A549 (cell line): ENCODE results near the gene TCL1A.

Source experiments
- BHLHE40 ChIP-seq: IDR thresholded peaks from 2 replicates; pipeline ENCODE4 v1.6.1; 2012; ENCODE audit warnings: low read depth, low read length, inconsistent platforms
- CEBPB ChIP-seq, 2 experiments: fragments of >200 bp in 1 of 2; sonication (Bioruptor Twin) in 1 of 2; formaldehyde crosslinking in 1 of 2; IDR thresholded peaks; 2 replicates each; pipeline ENCODE4 v1.6.1; 2012 to 2016
- CHD2 ChIP-seq: fragments of 150-350 bp; IDR thresholded peaks from 2 replicates; pipeline ENCODE4 v1.6.1; 2014; ENCODE audit warnings: low read length; ENCODE audit not compliant: partially characterized antibody
- HDAC2 ChIP-seq: fragments of 200-600 bp; sonication (generic); IDR thresholded peaks from 2 replicates; pipeline ENCODE4 v1.6.1; 2016
- JUNB ChIP-seq: fragments of >200 bp; sonication (Bioruptor Twin); formaldehyde crosslinking; IDR thresholded peaks from 2 replicates; pipeline ENCODE4 v1.6.1; 2016
- KDM1A ChIP-seq: fragments of 200-600 bp; sonication (generic); IDR thresholded peaks from 2 replicates; pipeline ENCODE4 v1.6.1; 2016; ENCODE audit warnings: low read depth, mild to moderate bottlenecking
- KDM5A ChIP-seq: fragments of 200-600 bp; sonication (generic); IDR thresholded peaks from 2 replicates; pipeline ENCODE4 v1.6.1; 2016; ENCODE audit warnings: antibody characterized with exemption, mild to moderate bottlenecking
- POLR2A ChIP-seq: IDR thresholded peaks from 2 replicates; pipeline ENCODE4 v1.6.1; 2012; ENCODE audit warnings: mild to moderate bottlenecking, low read length
- TF ChIP-seq, protein P1 (sequence below): fragments of >200 bp; sonication (Bioruptor Twin); formaldehyde crosslinking; IDR thresholded peaks from 3 replicates; pipeline ENCODE4 v1.6.1; 2016
- TF ChIP-seq, protein P2 (sequence below): fragments of 150-350 bp; IDR thresholded peaks from 2 replicates; pipeline ENCODE4 v1.6.1; 2014; ENCODE audit warnings: low read depth, mild to moderate bottlenecking, low read length
- TF ChIP-seq, protein P3 (sequence below): fragments of >200 bp; sonication (Bioruptor Twin); formaldehyde crosslinking; IDR thresholded peaks from 3 replicates; pipeline ENCODE4 v1.5.1; 2016
- TF ChIP-seq, protein P4 (sequence below): fragments of 450-650 bp; IDR thresholded peaks from 2 replicates; pipeline ENCODE4 v1.6.1; 2014; ENCODE audit warnings: antibody characterized with exemption
- TF ChIP-seq, protein P5 (sequence below): fragments of 200-600 bp; sonication (generic); IDR thresholded peaks from 2 replicates; pipeline ENCODE4 v1.6.1; 2016; ENCODE audit warnings: antibody characterized with exemption, mild to moderate bottlenecking, moderate library complexity
- TF ChIP-seq, protein P6 (sequence below): IDR thresholded peaks from 2 replicates; pipeline ENCODE4 v1.6.1; 2012

DNA sequence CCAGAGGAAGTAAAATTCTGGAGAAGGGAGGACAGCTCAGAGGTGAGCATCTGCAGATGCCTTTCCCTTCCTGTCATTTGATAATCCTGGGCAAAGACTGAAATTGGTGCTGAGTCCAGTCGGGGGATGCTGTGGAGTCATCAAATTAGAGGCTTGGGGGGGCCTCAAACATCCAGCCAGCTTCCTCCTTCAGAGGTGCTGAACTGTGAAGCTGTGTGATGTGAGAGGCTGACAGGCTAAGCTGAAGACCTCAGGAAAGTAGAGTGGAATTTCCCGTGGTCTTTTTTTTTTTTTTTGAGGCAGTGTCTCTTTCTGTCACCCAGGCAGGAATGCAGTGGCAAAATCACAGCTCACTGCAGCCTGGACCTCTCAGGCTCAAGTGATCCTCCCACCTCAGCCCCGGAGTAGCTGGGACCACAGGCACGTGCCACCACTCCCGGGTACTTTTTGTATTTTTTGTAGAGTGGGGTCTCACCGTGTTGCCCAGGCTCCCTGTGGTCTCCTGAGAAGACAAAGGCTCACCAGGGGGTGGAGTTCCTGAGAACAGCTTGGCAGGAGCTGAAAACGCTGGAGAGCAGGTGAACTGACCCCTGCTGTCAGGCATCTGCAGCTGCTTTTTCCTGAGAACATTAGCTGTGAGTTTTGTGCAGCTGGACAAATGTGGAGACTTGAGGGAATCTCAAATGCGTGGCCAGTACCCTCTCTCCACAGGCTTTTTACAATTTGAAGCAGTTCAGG, 33.8 kb downstream of the TCL1A start:
- TF ChIP-seq, protein P1, sequence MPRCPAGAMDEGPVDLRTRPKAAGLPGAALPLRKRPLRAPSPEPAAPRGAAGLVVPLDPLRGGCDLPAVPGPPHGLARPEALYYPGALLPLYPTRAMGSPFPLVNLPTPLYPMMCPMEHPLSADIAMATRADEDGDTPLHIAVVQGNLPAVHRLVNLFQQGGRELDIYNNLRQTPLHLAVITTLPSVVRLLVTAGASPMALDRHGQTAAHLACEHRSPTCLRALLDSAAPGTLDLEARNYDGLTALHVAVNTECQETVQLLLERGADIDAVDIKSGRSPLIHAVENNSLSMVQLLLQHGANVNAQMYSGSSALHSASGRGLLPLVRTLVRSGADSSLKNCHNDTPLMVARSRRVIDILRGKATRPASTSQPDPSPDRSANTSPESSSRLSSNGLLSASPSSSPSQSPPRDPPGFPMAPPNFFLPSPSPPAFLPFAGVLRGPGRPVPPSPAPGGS: no peak
- TF ChIP-seq, protein P2, sequence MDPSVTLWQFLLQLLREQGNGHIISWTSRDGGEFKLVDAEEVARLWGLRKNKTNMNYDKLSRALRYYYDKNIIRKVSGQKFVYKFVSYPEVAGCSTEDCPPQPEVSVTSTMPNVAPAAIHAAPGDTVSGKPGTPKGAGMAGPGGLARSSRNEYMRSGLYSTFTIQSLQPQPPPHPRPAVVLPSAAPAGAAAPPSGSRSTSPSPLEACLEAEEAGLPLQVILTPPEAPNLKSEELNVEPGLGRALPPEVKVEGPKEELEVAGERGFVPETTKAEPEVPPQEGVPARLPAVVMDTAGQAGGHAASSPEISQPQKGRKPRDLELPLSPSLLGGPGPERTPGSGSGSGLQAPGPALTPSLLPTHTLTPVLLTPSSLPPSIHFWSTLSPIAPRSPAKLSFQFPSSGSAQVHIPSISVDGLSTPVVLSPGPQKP: no peak
- TF ChIP-seq, protein P3, sequence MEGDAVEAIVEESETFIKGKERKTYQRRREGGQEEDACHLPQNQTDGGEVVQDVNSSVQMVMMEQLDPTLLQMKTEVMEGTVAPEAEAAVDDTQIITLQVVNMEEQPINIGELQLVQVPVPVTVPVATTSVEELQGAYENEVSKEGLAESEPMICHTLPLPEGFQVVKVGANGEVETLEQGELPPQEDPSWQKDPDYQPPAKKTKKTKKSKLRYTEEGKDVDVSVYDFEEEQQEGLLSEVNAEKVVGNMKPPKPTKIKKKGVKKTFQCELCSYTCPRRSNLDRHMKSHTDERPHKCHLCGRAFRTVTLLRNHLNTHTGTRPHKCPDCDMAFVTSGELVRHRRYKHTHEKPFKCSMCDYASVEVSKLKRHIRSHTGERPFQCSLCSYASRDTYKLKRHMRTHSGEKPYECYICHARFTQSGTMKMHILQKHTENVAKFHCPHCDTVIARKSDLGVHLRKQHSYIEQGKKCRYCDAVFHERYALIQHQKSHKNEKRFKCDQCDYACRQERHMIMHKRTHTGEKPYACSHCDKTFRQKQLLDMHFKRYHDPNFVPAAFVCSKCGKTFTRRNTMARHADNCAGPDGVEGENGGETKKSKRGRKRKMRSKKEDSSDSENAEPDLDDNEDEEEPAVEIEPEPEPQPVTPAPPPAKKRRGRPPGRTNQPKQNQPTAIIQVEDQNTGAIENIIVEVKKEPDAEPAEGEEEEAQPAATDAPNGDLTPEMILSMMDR: no peak
- no peak for TF ChIP-seq BHLHE40
- TF ChIP-seq KDM1A: no peak
- TF ChIP-seq CHD2: no peak
- TF ChIP-seq POLR2A: no peak
- TF ChIP-seq, protein P4, sequence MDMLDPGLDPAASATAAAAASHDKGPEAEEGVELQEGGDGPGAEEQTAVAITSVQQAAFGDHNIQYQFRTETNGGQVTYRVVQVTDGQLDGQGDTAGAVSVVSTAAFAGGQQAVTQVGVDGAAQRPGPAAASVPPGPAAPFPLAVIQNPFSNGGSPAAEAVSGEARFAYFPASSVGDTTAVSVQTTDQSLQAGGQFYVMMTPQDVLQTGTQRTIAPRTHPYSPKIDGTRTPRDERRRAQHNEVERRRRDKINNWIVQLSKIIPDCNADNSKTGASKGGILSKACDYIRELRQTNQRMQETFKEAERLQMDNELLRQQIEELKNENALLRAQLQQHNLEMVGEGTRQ: no peak
- TF ChIP-seq, protein P5, sequence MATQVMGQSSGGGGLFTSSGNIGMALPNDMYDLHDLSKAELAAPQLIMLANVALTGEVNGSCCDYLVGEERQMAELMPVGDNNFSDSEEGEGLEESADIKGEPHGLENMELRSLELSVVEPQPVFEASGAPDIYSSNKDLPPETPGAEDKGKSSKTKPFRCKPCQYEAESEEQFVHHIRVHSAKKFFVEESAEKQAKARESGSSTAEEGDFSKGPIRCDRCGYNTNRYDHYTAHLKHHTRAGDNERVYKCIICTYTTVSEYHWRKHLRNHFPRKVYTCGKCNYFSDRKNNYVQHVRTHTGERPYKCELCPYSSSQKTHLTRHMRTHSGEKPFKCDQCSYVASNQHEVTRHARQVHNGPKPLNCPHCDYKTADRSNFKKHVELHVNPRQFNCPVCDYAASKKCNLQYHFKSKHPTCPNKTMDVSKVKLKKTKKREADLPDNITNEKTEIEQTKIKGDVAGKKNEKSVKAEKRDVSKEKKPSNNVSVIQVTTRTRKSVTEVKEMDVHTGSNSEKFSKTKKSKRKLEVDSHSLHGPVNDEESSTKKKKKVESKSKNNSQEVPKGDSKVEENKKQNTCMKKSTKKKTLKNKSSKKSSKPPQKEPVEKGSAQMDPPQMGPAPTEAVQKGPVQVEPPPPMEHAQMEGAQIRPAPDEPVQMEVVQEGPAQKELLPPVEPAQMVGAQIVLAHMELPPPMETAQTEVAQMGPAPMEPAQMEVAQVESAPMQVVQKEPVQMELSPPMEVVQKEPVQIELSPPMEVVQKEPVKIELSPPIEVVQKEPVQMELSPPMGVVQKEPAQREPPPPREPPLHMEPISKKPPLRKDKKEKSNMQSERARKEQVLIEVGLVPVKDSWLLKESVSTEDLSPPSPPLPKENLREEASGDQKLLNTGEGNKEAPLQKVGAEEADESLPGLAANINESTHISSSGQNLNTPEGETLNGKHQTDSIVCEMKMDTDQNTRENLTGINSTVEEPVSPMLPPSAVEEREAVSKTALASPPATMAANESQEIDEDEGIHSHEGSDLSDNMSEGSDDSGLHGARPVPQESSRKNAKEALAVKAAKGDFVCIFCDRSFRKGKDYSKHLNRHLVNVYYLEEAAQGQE: no peak
- TF ChIP-seq KDM5A: no peak
- TF ChIP-seq HDAC2: no peak
- no peak for TF ChIP-seq CEBPB (IDR thresholded peaks at IDR 0.05)
- TF ChIP-seq JUNB: no peak
- TF ChIP-seq, protein P6, sequence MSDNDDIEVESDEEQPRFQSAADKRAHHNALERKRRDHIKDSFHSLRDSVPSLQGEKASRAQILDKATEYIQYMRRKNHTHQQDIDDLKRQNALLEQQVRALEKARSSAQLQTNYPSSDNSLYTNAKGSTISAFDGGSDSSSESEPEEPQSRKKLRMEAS: no peak
